Parathyroid adenoma (tissue), 2 donors: ENCODE results near the gene SPEG.
A peak's percentile ranks its signal among the peaks of the same experiment; 100 is the strongest.

Experiments used
- H2AFZ ChIP-seq: fragments of 300-600 bp; sonication (generic); one replicate; pipeline ENCODE4 v1.7.0; 2017; ENCODE audit warnings: antibody characterized with exemption, mild to moderate bottlenecking
- H3K27ac ChIP-seq: fragments of 300-600 bp; sonication (generic); one replicate; pipeline ENCODE4 v1.7.0; 2017
- H3K27me3 ChIP-seq: fragments of 300-600 bp; sonication (generic); one replicate; pipeline ENCODE4 v1.7.0; 2017; ENCODE audit warnings: low read length; ENCODE audit not compliant: control insufficient read depth, insufficient read depth
- H3K36me3 ChIP-seq: fragments of 300-600 bp; sonication (generic); one replicate; pipeline ENCODE4 v1.7.0; 2017; ENCODE audit warnings: low read length; ENCODE audit not compliant: control insufficient read depth, insufficient read depth
- H3K4me1 ChIP-seq: fragments of 300-600 bp; sonication (generic); one replicate; pipeline ENCODE4 v1.7.0; 2017; ENCODE audit warnings: control low read depth
- H3K4me2 ChIP-seq: fragments of 300-600 bp; sonication (generic); one replicate; pipeline ENCODE4 v1.7.0; 2017; ENCODE audit warnings: low read length
- H3K4me3 ChIP-seq: fragments of 300-600 bp; sonication (generic); one replicate; pipeline ENCODE4 v1.7.0; 2017; ENCODE audit warnings: low read depth, low read length
- H3K79me2 ChIP-seq: fragments of 300-600 bp; sonication (generic); one replicate; pipeline ENCODE4 v1.7.0; 2017; ENCODE audit warnings: control low read depth
- H3K9ac ChIP-seq: fragments of 300-600 bp; sonication (generic); one replicate; pipeline ENCODE4 v1.7.0; 2017; ENCODE audit warnings: mild to moderate bottlenecking
- H3K9me3 ChIP-seq: fragments of 300-600 bp; sonication (generic); one replicate; pipeline ENCODE4 v1.7.0; 2017; ENCODE audit warnings: low read length; ENCODE audit not compliant: control insufficient read depth
- CTCF ChIP-seq: fragments of 300-600 bp; sonication (generic); IDR thresholded peaks from one replicate; pipeline ENCODE4 v1.7.0; 2017; ENCODE audit warnings: antibody characterized with exemption, mild to moderate bottlenecking
- donor health status: primary hyperparathyroidism.

The SPEG gene

GRCh38 chr2:219455581-219455980 lies 20.9 kb downstream of the SPEG start:
- H3K27me3 ChIP-seq = no peaks in the 10 kb centered on the region
- TF ChIP-seq CTCF = no peak
- no peak overlapping the region for H3K9ac ChIP-seq
- H3K9me3 ChIP-seq = no peaks in the 10 kb centered on the region
- H3K36me3 ChIP-seq = no peaks in the 10 kb centered on the region
- H3K27ac ChIP-seq = no peak overlapping the region
- no peak overlapping the region for H3K4me3 ChIP-seq
- H3K4me2 ChIP-seq = no peak overlapping the region
- no peak overlapping the region for H2AFZ ChIP-seq
- peaks cover 7% of the 10 kb centered on the region for H3K4me1 ChIP-seq
- H3K79me2 ChIP-seq = peaks cover 3% of the 10 kb centered on the region

- H3K36me3 ChIP-seq = no peaks in the 10 kb centered on the region
- H3K9me3 ChIP-seq = no peaks in the 10 kb centered on the region
- H3K4me3 ChIP-seq = no peak overlapping the region
- H3K4me2 ChIP-seq = no peak overlapping the region
- no peak overlapping the region for H3K27ac ChIP-seq
- no peak overlapping the region for H2AFZ ChIP-seq
- peaks cover 3% of the 10 kb centered on the region for H3K79me2 ChIP-seq
- H3K27me3 ChIP-seq = no peaks in the 10 kb centered on the region
- no peaks in the 10 kb centered on the region for H3K4me1 ChIP-seq
- no peak overlapping the region for H3K9ac ChIP-seq
- TF ChIP-seq CTCF = no peak
Measured at GRCh38 chr2:219457784-219458369, 23.2 kb downstream of the SPEG start.

GRCh38 chr2:219458996-219459395 lies 24.4 kb downstream of the SPEG start:
- no peak for TF ChIP-seq CTCF
- Histone ChIP-seq H2AFZ (no peak overlapping the region), H3K36me3 (no peaks in the 10 kb centered on the region), H3K9ac (no peak overlapping the region), H3K79me2 (peaks cover 3% of the 10 kb centered on the region), H3K4me2 (no peak overlapping the region), H3K4me3 (no peak overlapping the region), H3K27me3 (no peaks in the 10 kb centered on the region), H3K4me1 (no peaks in the 10 kb centered on the region), H3K27ac (no peak overlapping the region), H3K9me3 (no peaks in the 10 kb centered on the region)

GRCh38 chr2:219459460-219460311 lies 25.0 kb downstream of the SPEG start:
- Histone ChIP-seq H2AFZ (no peak overlapping the region), H3K27ac (no peak overlapping the region), H3K9ac (no peak overlapping the region), H3K4me3 (no peak overlapping the region), H3K4me2 (no peak overlapping the region), H3K27me3 (no peaks in the 10 kb centered on the region), H3K9me3 (no peaks in the 10 kb centered on the region), H3K4me1 (no peaks in the 10 kb centered on the region), H3K79me2 (peaks cover 3% of the 10 kb centered on the region), H3K36me3 (no peaks in the 10 kb centered on the region)
- peak; percentile 91 for TF ChIP-seq CTCF
